Type B pancreatic cell (in vitro differentiated cells): ENCODE measurements around the gene DIP2A. TPM values are rescaled to one million over a fixed set of nuclear protein-coding genes. Genes with fewer than 3 reads are reported as not detected.
"Not testable (repeated sequence)": the region's sequence is repeated elsewhere in the genome, so short reads cannot be mapped to it uniquely, and the experiment has no call there.

ENCODE experiments used
- DNase-seq: peaks from one replicate; pipeline ENCODE4 v3.0.0; 2021; ENCODE audit warnings: mixed read lengths; ENCODE audit not compliant: unreplicated experiment; ENCODE audit errors: extremely low spot score
- H3K27ac Mint-ChIP-seq: 2 replicates; pipeline ENCODE4 v1.8.0; 2021; ENCODE audit warnings: mild to moderate bottlenecking, mixed read lengths
- H3K27me3 Mint-ChIP-seq: 2 replicates; pipeline ENCODE4 v1.8.0; 2021; ENCODE audit warnings: mixed read lengths
- H3K36me3 Mint-ChIP-seq: 2 replicates; pipeline ENCODE4 v1.8.0; 2021; ENCODE audit warnings: mixed read lengths
- H3K4me1 Mint-ChIP-seq: one replicate; pipeline ENCODE4 v1.8.0; 2021; ENCODE audit warnings: mixed read lengths; ENCODE audit not compliant: unreplicated experiment
- H3K4me3 Mint-ChIP-seq: 2 replicates; pipeline ENCODE4 v1.8.0; 2021; ENCODE audit warnings: mild to moderate bottlenecking, mixed read lengths
- H3K9me3 Mint-ChIP-seq: 2 replicates; pipeline ENCODE4 v1.8.0; 2021; ENCODE audit warnings: mixed read lengths
- CTCF ChIP-seq: fragments of 200-600 bp; sonication (generic); conservative IDR thresholded peaks from 2 replicates; pipeline ENCODE4 v1.5.0; 2021; ENCODE audit warnings: antibody characterized with exemption, mild to moderate bottlenecking
- total RNA-seq: library from RNA; stranded (reverse); gene quantifications from 2 replicates; pipeline ENCODE4 v1.2.1, GENCODE V29; 2021; ENCODE audit warnings: low replicate concordance

Gene DIP2A
- total RNA-seq, 1 donor from 2014 or later, result 49.4 TPM

GRCh38 chr21:46567348-46567747, 108.7 kb downstream of the DIP2A start:
- H3K36me3 Mint-ChIP-seq, result peaks cover 27% of the 10 kb centered on the region
- H3K4me3 Mint-ChIP-seq, result no peak overlapping the region
- H3K9me3 Mint-ChIP-seq, result no peaks in the 10 kb centered on the region
- no peaks in the 10 kb centered on the region for H3K27me3 Mint-ChIP-seq
- H3K4me1 Mint-ChIP-seq, result no peaks in the 10 kb centered on the region
- no peak for DNase-seq
- H3K27ac Mint-ChIP-seq, result no peak overlapping the region
- TF ChIP-seq CTCF, result no peak

GRCh38 chr21:46568562-46568961, 109.9 kb downstream of the DIP2A start:
- Mint-ChIP-seq H3K4me1 (no peaks in the 10 kb centered on the region), H3K9me3 (no peaks in the 10 kb centered on the region), H3K36me3 (peaks cover 33% of the 10 kb centered on the region), H3K4me3 (no peak overlapping the region), H3K27me3 (no peaks in the 10 kb centered on the region), H3K27ac (no peak overlapping the region)
- DNase-seq, result no peak
- no peak for TF ChIP-seq CTCF

- Mint-ChIP-seq H3K9me3 (no peaks in the 10 kb centered on the region), H3K27me3 (no peaks in the 10 kb centered on the region), H3K4me1 (no peaks in the 10 kb centered on the region), H3K27ac (no peak overlapping the region), H3K36me3 (peaks cover 37% of the 10 kb centered on the region), H3K4me3 (no peak overlapping the region)
- no peak for DNase-seq
- TF ChIP-seq CTCF, result no peak
Measured at GRCh38 chr21:46569081-46569480, 110.4 kb downstream of the DIP2A start.

DNA sequence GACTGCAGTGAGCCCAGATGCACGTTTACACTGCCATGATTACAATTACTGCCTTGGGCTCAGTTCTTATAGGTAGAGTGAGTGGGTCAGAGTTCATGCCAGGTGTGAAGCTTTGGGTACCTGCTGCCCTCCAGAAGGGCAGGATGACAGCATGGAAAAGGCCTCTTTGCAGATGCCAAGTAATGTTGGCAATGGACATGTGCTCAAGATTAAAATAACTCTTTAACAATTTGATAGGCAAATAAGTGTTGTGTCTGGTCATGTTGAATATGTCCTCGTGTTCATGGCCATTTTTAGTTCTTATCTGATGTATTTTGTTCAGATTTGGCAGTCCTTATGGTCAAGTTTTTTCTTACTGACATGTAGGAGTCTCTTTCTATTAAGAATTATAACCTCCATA, 111.4 kb downstream of the DIP2A start:
- Mint-ChIP-seq H3K27ac (no peak overlapping the region), H3K27me3 (no peaks in the 10 kb centered on the region), H3K4me3 (no peak overlapping the region), H3K36me3 (peaks cover 37% of the 10 kb centered on the region), H3K9me3 (no peaks in the 10 kb centered on the region), H3K4me1 (no peaks in the 10 kb centered on the region)
- TF ChIP-seq CTCF, result no peak
- no peak for DNase-seq

DNA sequence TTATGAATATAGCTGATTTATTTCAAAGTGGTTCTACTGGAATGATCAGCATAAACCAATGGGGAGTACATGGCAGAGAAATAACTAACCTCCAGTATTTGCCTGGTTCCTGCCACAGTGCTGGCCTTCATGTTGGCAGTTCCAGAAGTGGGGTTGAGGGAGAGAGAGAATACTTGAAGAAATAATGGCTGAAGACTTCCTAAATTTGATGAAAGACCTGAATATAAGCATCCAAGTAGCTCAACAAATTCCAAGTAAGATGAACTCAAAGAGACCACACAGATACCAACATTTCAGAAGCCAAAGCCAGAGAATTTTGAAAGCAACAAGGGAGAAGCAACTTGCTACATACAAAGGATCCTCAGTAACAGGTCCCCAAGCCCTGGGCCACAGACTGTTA, 111.9 kb downstream of the DIP2A start:
- H3K36me3 Mint-ChIP-seq, result peaks cover 37% of the 10 kb centered on the region
- H3K27ac Mint-ChIP-seq, result no peak overlapping the region
- DNase-seq, result no peak
- no peak overlapping the region for H3K4me3 Mint-ChIP-seq
- TF ChIP-seq CTCF, result no peak
- H3K4me1 Mint-ChIP-seq, result no peaks in the 10 kb centered on the region
- H3K27me3 Mint-ChIP-seq, result no peaks in the 10 kb centered on the region
- H3K9me3 Mint-ChIP-seq, result no peaks in the 10 kb centered on the region

DNA sequence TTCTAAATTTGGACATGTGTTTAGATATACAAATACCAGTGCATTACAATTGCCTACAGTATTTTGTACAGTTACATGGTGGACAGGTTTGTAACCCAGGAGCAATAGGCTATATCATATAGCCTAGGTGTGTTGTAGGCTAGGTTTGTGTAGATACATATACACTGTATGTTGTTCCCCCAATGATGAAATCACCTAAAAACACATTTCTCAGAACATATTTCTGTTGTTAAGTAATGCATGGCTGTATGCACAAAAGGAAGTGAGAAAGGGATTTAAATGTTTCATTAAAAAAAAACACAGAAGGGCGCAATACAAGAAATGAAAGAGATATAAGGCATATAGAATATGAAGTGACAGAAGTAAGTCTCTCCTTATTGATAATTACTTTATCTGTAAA, 114.2 kb downstream of the DIP2A start:
- no peak for DNase-seq
- Mint-ChIP-seq H3K27ac (no peak overlapping the region), H3K9me3 (no peaks in the 10 kb centered on the region), H3K4me3 (no peak overlapping the region), H3K4me1 (no peaks in the 10 kb centered on the region), H3K27me3 (no peaks in the 10 kb centered on the region), H3K36me3 (peaks cover 46% of the 10 kb centered on the region)
- no peak for TF ChIP-seq CTCF

- not testable (repeated sequence) for DNase-seq, H3K27me3 Mint-ChIP-seq, H3K27ac Mint-ChIP-seq, H3K4me3 Mint-ChIP-seq, H3K4me1 Mint-ChIP-seq
- Mint-ChIP-seq H3K36me3 (peaks cover 58% of the 10 kb centered on the region), H3K9me3 (peaks cover 17% of the 10 kb centered on the region)
Measured at GRCh38 chr21:46577786-46578185, 119.1 kb downstream of the DIP2A start.

DNA sequence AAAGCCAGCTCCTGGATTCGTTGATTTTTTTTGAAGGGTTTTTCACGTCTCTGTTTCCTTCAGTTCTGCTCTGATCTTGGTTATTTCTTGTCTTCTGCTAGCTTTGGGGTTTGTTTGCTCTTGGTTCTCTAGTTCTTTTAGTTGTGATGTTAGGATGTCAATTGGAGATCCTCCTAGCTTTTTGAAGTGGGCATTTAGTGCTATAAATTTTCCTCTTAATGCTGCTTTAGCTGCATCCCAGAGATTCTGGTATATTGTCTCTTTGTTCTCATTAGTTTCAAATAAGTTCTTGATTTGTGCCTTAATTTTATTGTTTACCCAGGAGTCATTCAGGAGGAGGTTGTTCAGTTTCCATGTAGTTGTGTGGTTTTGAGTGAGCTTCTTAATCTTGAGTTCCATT, 120.7 kb downstream of the DIP2A start:
- not testable (repeated sequence) for H3K4me1 Mint-ChIP-seq, DNase-seq, H3K27ac Mint-ChIP-seq, H3K4me3 Mint-ChIP-seq, H3K27me3 Mint-ChIP-seq
- Mint-ChIP-seq H3K36me3 (peaks cover 62% of the 10 kb centered on the region), H3K9me3 (peaks cover 21% of the 10 kb centered on the region)
